Measurements from ENCODE around the gene MBTD1. TPM values are rescaled to one million over a fixed set of nuclear protein-coding genes. Genes with fewer than 3 reads are reported as not detected.

The MBTD1 gene
- total and polyA plus RNA-seq, 10 of the 15 experiments (the other 5 are each of a cell fraction or from before 2014, with no cell fraction given), result 1.3 to 16.7 (median 9.5) TPM

- DNase-seq (ENCODE audit: low read depth, low spot score), result peak; percentile 40
- Histone ChIP-seq H3K27me3 (replicated peaks in 1 of 2; ENCODE audit: control insufficient read depth in 2 of 2, insufficient read depth in 2 of 2, low read length in 1 of 2) (no peaks in the 10 kb centered on the region), H3K79me2 (ENCODE audit: control insufficient read depth, insufficient read depth, low read length) (peaks cover 25% of the 10 kb centered on the region), H4K20me1 (ENCODE audit: control insufficient read depth, insufficient read depth) (no peaks in the 10 kb centered on the region), H3K9me3 (replicated peaks; ENCODE audit: control insufficient read depth, insufficient read depth, low read length) (no peaks in the 10 kb centered on the region), H3K4me3 (peak within 1 kb of the TSS; percentile 96), H3K36me3 (ENCODE audit: control insufficient read depth in 2 of 2, insufficient read depth in 2 of 2, low read length in 1 of 2) (peaks cover 5 to 26% of the 10 kb centered on the region in 2 experiments), H2AFZ (ENCODE audit: control insufficient read depth, low read depth, low read length) (peak within 1 kb of the TSS; percentile 92), H3K4me1 (ENCODE audit: control insufficient read depth, insufficient read depth, low read length) (peaks cover 12% of the 10 kb centered on the region), H3K9ac (ENCODE audit: control insufficient read depth, insufficient read depth, low read length) (peak within 1 kb of the TSS; percentile 93), H3K4me2 (ENCODE audit: control insufficient read depth, insufficient read depth) (peak within 1 kb of the TSS; percentile 99), H3K27ac (ENCODE audit: control insufficient read depth, insufficient read depth) (peak within 1 kb of the TSS; percentile 92)
- ATAC-seq, result peak; percentile 93
- 1% methylated on average over 91 of the region's 98 CpGs for WGBS (ENCODE audit: insufficient coverage, insufficient replicate concordance, low lambda C conversion rate, missing lambda C conversion rate)
- FAIRE-seq, result peak; percentile 88
- POLR2A ChIA-PET, result interaction anchor here (0.8 to 1.5 kb wide), 3 partner anchors 10 to 46 kb away, joined by 3 to 5 read pairs (median 3); partner anchors contain the start of genes NME1 and SPAG9
- RAD21 ChIA-PET (ENCODE audit: unreplicated experiment), result interaction anchor here (0.7 to 1.8 kb wide), 5 partner anchors 12 to 164 kb away, joined by 3 to 5 read pairs (median 4); no protein-coding TSS in a partner anchor
- SMC1A ChIA-PET (ENCODE audit: uncharacterized antibody, unreplicated experiment), result interaction anchor here (1.0 kb wide), 1 partner anchor 10 kb away, joined by 3 read pairs; no protein-coding TSS in a partner anchor
- in situ Hi-C loops (cut with MboI) (loop anchor here (10.0 kb wide), 1 partner anchor 62 kb away; no protein-coding TSS in a partner anchor), intact Hi-C loops (cut with micrococcal nuclease; ENCODE audit: unreplicated experiment) (loop anchor here (5.0 kb wide), 1 partner anchor 96 kb away; the partner anchor contains the start of genes MBTD1 and UTP18)
- BruUV-seq (replicated peaks), result no TSS peak
- CTCF ChIA-PET, result interaction anchor here (1.3 to 5.8 kb wide), 2 partner anchors 12 to 131 kb away, joined by 4 to 35 read pairs; partner anchors contain the start of gene NME1
- TF ChIP-seq USF1 (IDR thresholded peaks at IDR 0.05; ENCODE audit: borderline replicate concordance, extremely low read length, insufficient read depth, low read depth, low read length) (peak; percentile 91), RCOR1 (conservative IDR thresholded peaks at IDR 0.05; ENCODE audit: low read depth, low read length) (no peak), CBX5 (IDR thresholded peaks at IDR 0.05; ENCODE audit: low read depth) (no peak), IKZF1 (conservative IDR thresholded peaks at IDR 0.05) (peak; percentile 93), BCL3 (IDR thresholded peaks at IDR 0.05; ENCODE audit: borderline replicate concordance, insufficient read depth, low read depth, low read length, poor library complexity, severe bottlenecking) (peak; percentile 7), POLR2A (IDR thresholded peaks at IDR 0.05; ENCODE audit: low read depth, low read length) (peak; percentile 69), SP1 (IDR thresholded peaks at IDR 0.05; ENCODE audit: low read depth, low read length) (peak; percentile 20), ATF3 (IDR thresholded peaks at IDR 0.05; ENCODE audit: borderline replicate concordance, extremely low read depth, low read depth, low read length) (0 out of 2 replicates have a peak, but pooled peaks have one; percentile 53), JUNB (IDR thresholded peaks at IDR 0.05) (no peak), POLR2AphosphoS2 (IDR thresholded peaks at IDR 0.05; ENCODE audit: low read depth, low read length) (0 out of 2 replicates have a peak, but pooled peaks have one; percentile 67), TAF1 (IDR thresholded peaks at IDR 0.05; ENCODE audit: borderline replicate concordance, low read depth, low read length) (peak; percentile 33; the same call in 1 of the 2 replicates), FOXK2 (IDR thresholded peaks at IDR 0.05) (no peak), SPI1 (IDR thresholded peaks at IDR 0.05; ENCODE audit: borderline replicate concordance, insufficient read depth, low read depth, low read length) (peak; percentile 49; the same call in 1 of the 2 replicates), YBX1 (IDR thresholded peaks at IDR 0.05) (no peak), SIN3A (IDR thresholded peaks at IDR 0.05; ENCODE audit: low read depth, low read length) (peak; percentile 41), ZNF24 (IDR thresholded peaks at IDR 0.05) (no peak), GATAD2B (conservative IDR thresholded peaks at IDR 0.05; ENCODE audit: low read depth) (peak; percentile 99), HDGF (IDR thresholded peaks at IDR 0.05) (0 out of 2 replicates have a peak, but pooled peaks have one; percentile 10), HDAC6 (IDR thresholded peaks at IDR 0.05; ENCODE audit: unreplicated experiment) (no peak), HCFC1 (IDR thresholded peaks at IDR 0.05; ENCODE audit: low read length) (peak; percentile 18; the same call in 1 of the 2 replicates), POLR2AphosphoS5 (IDR thresholded peaks at IDR 0.05; ENCODE audit: low read length) (peak; percentile 46), MXI1 (IDR thresholded peaks at IDR 0.05; ENCODE audit: low read depth, low read length) (peak; percentile 96), ZNF217 (IDR thresholded peaks at IDR 0.05) (peak; percentile 66; the same call in 1 of the 2 replicates)
Observed at GRCh38 chr17:51166198-51166986, 93.5 kb downstream of the MBTD1 start, which contains the start of gene NME2. Gene NME2, plus strand, starts transcription at chr17:51166411. Its CDS starts 420 bp downstream, at chr17:51166831.

All from GM12878 (cell line).